Measurements from ENCODE around the gene GABBR2. TPM values are rescaled to one million over a fixed set of nuclear protein-coding genes. Genes with fewer than 3 reads are reported as not detected.

GABBR2 gene
- total RNA-seq, 1 donor: 0.27 TPM

DNA sequence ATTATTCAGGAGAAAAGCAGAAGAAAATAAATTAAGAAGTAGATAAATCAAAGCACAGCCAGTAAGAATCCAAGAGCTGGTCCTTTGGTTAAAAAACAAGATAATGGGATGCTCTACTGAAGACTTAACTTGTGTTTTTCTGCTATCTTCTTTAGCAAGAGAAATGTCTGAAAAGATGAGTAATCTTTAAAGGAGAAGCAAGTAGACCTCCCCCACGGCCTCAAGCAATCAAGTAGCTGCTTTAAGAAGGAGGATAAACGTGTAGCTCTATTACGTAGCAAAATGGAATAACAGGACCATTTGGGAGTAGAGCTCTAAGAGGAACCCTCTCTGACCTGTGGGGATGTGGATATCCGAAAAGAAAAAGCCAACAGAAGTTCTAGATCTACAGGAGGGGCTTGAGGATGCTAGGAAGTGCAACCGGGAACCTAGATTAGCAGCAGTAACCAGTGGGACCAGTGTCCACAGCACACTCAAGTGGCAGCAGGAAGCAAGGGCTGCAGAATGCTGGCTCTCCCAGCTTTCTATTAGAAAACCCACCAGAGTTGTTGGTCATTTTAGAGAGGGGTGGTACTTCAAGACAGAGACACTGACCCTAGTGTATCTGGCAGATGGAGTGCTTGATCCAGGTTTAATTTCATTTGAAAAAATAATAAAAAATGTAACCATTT, 185.4 kb downstream of the GABBR2 start:
- TF ChIP-seq, protein P1, sequence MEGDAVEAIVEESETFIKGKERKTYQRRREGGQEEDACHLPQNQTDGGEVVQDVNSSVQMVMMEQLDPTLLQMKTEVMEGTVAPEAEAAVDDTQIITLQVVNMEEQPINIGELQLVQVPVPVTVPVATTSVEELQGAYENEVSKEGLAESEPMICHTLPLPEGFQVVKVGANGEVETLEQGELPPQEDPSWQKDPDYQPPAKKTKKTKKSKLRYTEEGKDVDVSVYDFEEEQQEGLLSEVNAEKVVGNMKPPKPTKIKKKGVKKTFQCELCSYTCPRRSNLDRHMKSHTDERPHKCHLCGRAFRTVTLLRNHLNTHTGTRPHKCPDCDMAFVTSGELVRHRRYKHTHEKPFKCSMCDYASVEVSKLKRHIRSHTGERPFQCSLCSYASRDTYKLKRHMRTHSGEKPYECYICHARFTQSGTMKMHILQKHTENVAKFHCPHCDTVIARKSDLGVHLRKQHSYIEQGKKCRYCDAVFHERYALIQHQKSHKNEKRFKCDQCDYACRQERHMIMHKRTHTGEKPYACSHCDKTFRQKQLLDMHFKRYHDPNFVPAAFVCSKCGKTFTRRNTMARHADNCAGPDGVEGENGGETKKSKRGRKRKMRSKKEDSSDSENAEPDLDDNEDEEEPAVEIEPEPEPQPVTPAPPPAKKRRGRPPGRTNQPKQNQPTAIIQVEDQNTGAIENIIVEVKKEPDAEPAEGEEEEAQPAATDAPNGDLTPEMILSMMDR (IDR thresholded peaks at IDR 0.05; ENCODE audit: insufficient read depth, low read length): peak; percentile 49
- no peak overlapping the region for H3K4me3 ChIP-seq (ENCODE audit: low read depth, low read length)
- peak; percentile 26 for DNase-seq (ENCODE audit: low read depth)

DNA sequence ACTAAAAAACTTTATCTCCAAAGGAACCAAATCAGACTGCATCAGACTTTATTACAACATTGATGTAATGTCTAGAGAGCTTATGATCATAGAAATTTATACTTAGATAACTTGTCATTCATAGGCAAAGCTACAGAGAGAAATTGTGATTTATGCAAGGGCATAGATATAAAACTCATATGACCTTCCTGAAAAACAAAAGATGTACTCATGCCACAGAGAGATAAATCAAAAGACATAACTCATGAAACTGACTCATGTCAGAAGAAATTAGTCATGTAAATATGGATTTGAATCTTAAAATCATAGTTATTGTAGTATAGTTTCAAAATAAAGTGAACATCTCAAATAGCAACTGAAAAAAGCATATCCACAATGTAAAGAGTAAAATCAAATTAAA, 186.2 kb downstream of the GABBR2 start:
- H3K4me3 ChIP-seq (ENCODE audit: low read depth, low read length): no peak overlapping the region
- no peak for DNase-seq (ENCODE audit: low read depth)
- TF ChIP-seq, protein P1 (IDR thresholded peaks at IDR 0.05; ENCODE audit: insufficient read depth, low read length): no peak

DNA sequence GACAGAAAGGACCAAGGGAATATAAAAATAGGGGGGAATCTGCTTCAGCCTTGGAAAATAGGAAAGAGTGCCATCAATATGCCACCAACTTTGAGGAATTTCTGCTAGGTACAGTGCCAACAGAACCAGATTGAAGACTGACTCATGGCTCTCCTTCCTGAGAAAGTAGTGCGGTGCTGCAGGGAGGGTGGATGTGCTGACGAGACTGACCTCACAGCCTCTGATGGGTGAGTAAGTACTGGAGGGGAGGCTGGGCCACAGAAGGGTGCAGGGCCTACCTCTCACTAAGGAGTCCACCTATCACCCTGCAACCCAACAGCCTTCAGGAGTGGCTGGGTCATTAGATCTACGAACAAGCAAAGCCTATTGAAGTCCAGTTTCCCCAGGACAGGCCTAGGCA, 187.6 kb downstream of the GABBR2 start:
- no peak overlapping the region for H3K4me3 ChIP-seq (ENCODE audit: low read depth, low read length)
- DNase-seq (ENCODE audit: low read depth): peak; percentile 71
- TF ChIP-seq, protein P1 (IDR thresholded peaks at IDR 0.05; ENCODE audit: insufficient read depth, low read length): no peak

DNA sequence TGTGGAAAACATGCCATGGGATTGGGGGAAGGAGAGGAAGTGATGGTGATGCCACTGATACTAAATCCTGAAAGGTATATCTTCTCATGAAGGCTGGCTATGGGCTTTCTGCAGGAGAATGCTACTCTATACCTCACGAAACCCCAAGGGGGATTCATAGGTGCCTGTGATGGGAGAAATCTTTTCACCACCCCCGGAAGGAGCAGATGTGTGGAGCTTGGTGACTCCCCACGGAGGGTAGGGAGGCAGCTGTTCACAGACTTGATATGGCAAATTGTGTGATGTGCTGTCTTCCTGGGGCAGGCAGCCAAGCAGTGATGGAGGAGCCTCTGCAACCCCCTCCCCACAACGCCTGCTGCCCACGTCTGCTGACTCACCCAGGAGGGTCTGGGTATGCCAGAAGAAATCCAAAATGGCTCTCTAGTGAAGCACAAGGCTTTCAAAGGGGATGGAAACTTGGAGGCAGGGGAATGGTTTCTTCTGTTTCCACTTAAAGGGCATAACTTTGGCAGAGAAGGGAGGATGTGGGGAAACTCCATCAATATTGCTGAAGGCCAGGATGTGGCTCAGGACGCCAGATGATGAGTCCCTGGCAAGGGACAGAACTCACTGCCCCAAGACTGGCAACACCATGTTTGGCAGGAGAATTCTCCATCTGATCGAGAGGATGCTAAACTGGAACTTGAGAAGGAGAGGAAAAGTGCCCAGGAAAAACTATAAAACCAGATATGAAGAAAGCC, 188.3 kb downstream of the GABBR2 start:
- no peak overlapping the region for H3K4me3 ChIP-seq (ENCODE audit: low read depth, low read length)
- peak; percentile 23 for DNase-seq (ENCODE audit: low read depth)
- TF ChIP-seq, protein P1 (IDR thresholded peaks at IDR 0.05; ENCODE audit: insufficient read depth, low read length): no peak

DNA sequence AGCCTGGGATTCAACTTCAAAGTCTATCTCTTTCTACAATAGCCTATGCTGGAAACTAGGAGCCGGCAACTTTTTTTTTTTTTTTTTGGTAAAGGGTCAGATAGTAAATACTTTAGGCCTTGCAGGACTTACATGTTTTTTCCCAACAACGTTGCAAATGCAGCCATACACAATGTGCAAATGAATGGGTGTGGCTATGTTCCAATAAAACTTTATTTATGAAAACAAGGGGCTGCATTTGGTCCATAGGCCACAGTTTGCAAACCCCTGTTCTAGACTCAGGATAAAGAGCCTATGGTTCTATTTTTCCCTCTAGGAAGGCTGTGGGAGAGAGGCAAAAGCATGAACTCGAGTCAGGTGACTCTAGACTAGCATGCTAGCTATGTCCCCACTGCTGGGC, 189.1 kb downstream of the GABBR2 start:
- no peak for DNase-seq (ENCODE audit: low read depth)
- TF ChIP-seq, protein P1 (IDR thresholded peaks at IDR 0.05; ENCODE audit: insufficient read depth, low read length): no peak
- H3K4me3 ChIP-seq (ENCODE audit: low read depth, low read length): no peak overlapping the region

DNA sequence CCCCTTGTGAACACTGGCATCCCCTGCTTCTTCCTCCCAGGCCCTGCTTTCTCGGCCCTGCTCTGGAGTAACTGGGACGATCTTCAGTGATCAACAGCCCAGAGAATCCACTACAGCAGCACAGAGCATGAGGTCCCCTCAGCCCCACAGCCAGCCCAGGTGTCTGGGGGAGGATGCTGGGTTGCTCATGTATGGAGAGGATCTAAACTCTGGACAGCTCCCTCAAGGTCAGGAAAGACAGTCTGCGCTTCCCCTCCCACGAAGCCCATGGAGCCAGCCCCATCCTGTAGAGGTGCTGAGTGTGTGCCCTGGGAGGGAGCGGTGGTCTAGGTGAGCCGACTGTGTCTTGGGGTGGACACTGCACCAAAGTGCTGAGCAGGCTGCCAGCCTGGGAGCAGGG, 190.2 kb downstream of the GABBR2 start:
- TF ChIP-seq, protein P1 (IDR thresholded peaks at IDR 0.05; ENCODE audit: insufficient read depth, low read length): no peak
- no peak for DNase-seq (ENCODE audit: low read depth)
- H3K4me3 ChIP-seq (ENCODE audit: low read depth, low read length): no peak overlapping the region
